ENCODE results near the gene TUBGCP4. TPM values are rescaled to one million over a fixed set of nuclear protein-coding genes. Genes with fewer than 3 reads are reported as not detected.

The TUBGCP4 gene
- total RNA-seq, 1 donor from 2014 or later = 17.4 TPM

DNA sequence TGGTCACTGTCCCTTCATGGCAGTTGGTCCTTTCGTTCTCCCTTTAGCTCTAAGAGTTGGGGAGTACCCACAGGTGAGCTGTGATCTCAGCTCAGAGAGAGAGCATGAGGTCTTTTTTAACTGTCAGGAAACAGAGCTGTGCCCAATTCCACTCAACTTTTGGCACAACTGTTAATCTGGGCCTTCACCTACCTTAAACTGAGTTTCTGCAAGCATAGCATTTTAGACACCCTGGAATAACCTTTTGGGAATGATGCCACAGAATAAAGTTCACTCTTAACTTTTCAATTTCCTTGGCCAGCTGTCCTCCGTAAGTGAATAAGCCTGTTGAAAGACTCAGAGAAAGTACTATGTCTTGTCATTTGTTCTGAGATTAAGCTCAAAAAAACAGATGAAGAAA lies 35.9 kb downstream of the TUBGCP4 start:
- no peak for DNase-seq (ENCODE audit: low read depth)
- no peak for FAIRE-seq
- TF ChIP-seq, protein P1, sequence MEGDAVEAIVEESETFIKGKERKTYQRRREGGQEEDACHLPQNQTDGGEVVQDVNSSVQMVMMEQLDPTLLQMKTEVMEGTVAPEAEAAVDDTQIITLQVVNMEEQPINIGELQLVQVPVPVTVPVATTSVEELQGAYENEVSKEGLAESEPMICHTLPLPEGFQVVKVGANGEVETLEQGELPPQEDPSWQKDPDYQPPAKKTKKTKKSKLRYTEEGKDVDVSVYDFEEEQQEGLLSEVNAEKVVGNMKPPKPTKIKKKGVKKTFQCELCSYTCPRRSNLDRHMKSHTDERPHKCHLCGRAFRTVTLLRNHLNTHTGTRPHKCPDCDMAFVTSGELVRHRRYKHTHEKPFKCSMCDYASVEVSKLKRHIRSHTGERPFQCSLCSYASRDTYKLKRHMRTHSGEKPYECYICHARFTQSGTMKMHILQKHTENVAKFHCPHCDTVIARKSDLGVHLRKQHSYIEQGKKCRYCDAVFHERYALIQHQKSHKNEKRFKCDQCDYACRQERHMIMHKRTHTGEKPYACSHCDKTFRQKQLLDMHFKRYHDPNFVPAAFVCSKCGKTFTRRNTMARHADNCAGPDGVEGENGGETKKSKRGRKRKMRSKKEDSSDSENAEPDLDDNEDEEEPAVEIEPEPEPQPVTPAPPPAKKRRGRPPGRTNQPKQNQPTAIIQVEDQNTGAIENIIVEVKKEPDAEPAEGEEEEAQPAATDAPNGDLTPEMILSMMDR (IDR thresholded peaks at IDR 0.05; ENCODE audit: insufficient read depth, low read length, severe bottlenecking) = no peak
- Histone ChIP-seq H3K27me3 (ENCODE audit: control insufficient read depth, insufficient read depth, low read length) (no peaks in the 10 kb centered on the region), H3K4me3 (ENCODE audit: low read depth, low read length) (no peak overlapping the region), H3K36me3 (ENCODE audit: control insufficient read depth, insufficient read depth, low read length) (peaks cover 17% of the 10 kb centered on the region)

- Histone ChIP-seq H3K27me3 (ENCODE audit: control insufficient read depth, insufficient read depth, low read length) (no peaks in the 10 kb centered on the region), H3K4me3 (ENCODE audit: low read depth, low read length) (no peak overlapping the region), H3K36me3 (ENCODE audit: control insufficient read depth, insufficient read depth, low read length) (peaks cover 19% of the 10 kb centered on the region)
- TF ChIP-seq, protein P1 (IDR thresholded peaks at IDR 0.05; ENCODE audit: insufficient read depth, low read length, severe bottlenecking) = no peak
- FAIRE-seq (no peak), DNase-seq (ENCODE audit: low read depth) (no peak)
Measured at GRCh38 chr15:43408789-43409188, 37.9 kb downstream of the TUBGCP4 start.

GRCh38 chr15:43410572-43411214 lies 39.8 kb downstream of the TUBGCP4 start:
- peaks cover 18% of the 10 kb centered on the region for H3K36me3 ChIP-seq (ENCODE audit: control insufficient read depth, insufficient read depth, low read length)
- DNase-seq (ENCODE audit: low read depth) (peak; percentile 39), FAIRE-seq (no peak)
- H3K27me3 ChIP-seq (ENCODE audit: control insufficient read depth, insufficient read depth, low read length) = no peaks in the 10 kb centered on the region
- TF ChIP-seq, protein P1 (IDR thresholded peaks at IDR 0.05; ENCODE audit: insufficient read depth, low read length, severe bottlenecking) = no peak
- H3K4me3 ChIP-seq (ENCODE audit: low read depth, low read length) = no peak overlapping the region

GRCh38 chr15:43412096-43412495 lies 41.2 kb downstream of the TUBGCP4 start:
- FAIRE-seq (no peak), DNase-seq (ENCODE audit: low read depth) (peak; percentile 43)
- H3K4me3 ChIP-seq (ENCODE audit: low read depth, low read length) = no peak overlapping the region
- peaks cover 12% of the 10 kb centered on the region for H3K36me3 ChIP-seq (ENCODE audit: control insufficient read depth, insufficient read depth, low read length)
- TF ChIP-seq, protein P1 (IDR thresholded peaks at IDR 0.05; ENCODE audit: insufficient read depth, low read length, severe bottlenecking) = no peak
- H3K27me3 ChIP-seq (ENCODE audit: control insufficient read depth, insufficient read depth, low read length) = no peaks in the 10 kb centered on the region

- TF ChIP-seq, protein P1 (IDR thresholded peaks at IDR 0.05; ENCODE audit: insufficient read depth, low read length, severe bottlenecking) = no peak
- no peak for FAIRE-seq
- DNase-seq (ENCODE audit: low read depth) = no peak
- H3K36me3 ChIP-seq (ENCODE audit: control insufficient read depth, insufficient read depth, low read length) = peaks cover 8% of the 10 kb centered on the region
- H3K27me3 ChIP-seq (ENCODE audit: control insufficient read depth, insufficient read depth, low read length) = no peaks in the 10 kb centered on the region
- H3K4me3 ChIP-seq (ENCODE audit: low read depth, low read length) = no peak overlapping the region
Measured at GRCh38 chr15:43414196-43414595, 43.3 kb downstream of the TUBGCP4 start.

DNA sequence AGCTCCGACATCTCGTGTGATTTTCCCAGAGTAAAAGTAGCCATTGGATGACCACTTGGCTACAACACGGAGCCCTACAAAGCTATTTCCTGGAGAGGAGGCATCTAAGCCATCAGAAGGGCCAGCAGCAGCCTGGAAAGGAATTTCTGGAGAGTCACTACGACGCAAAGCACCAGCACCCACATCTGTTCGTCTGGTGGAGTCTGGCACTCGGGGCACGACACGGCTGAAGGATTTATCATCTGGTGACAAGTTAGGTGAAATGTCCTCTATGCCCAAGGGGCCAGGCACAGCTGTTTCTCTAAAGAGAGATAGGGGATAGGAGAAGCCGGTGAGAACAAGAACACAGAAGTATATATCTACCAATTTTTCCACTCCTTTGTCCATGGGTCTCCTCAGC lies 49.5 kb downstream of the TUBGCP4 start:
- DNase-seq (ENCODE audit: low read depth) (no peak), FAIRE-seq (no peak)
- TF ChIP-seq, protein P1 (IDR thresholded peaks at IDR 0.05; ENCODE audit: insufficient read depth, low read length, severe bottlenecking) = no peak
- no peaks in the 10 kb centered on the region for H3K27me3 ChIP-seq (ENCODE audit: control insufficient read depth, insufficient read depth, low read length)
- no peak overlapping the region for H3K4me3 ChIP-seq (ENCODE audit: low read depth, low read length)
- peaks cover 13% of the 10 kb centered on the region for H3K36me3 ChIP-seq (ENCODE audit: control insufficient read depth, insufficient read depth, low read length)
